Endothelial cell (in vitro differentiated cells): Measurements from ENCODE around the gene TLE2. TPM values are rescaled to one million over a fixed set of nuclear protein-coding genes. Genes with fewer than 3 reads are reported as not detected.

Experiments used
- DNase-seq: peaks from one replicate; pipeline ENCODE4 v3.0.0; 2021; ENCODE audit warnings: low spot score
- H3K27ac Mint-ChIP-seq: one replicate; pipeline ENCODE4 v1.8.0; 2021; ENCODE audit warnings: mixed read lengths, inconsistent platforms; ENCODE audit not compliant: unreplicated experiment
- H3K27me3 Mint-ChIP-seq: one replicate; pipeline ENCODE4 v1.8.0; 2021; ENCODE audit warnings: mild to moderate bottlenecking, moderate library complexity, mixed read lengths, inconsistent platforms; ENCODE audit not compliant: unreplicated experiment
- H3K36me3 Mint-ChIP-seq: one replicate; pipeline ENCODE4 v1.8.0; 2021; ENCODE audit warnings: mild to moderate bottlenecking, low read depth, mixed read lengths, inconsistent platforms; ENCODE audit not compliant: unreplicated experiment
- H3K4me1 Mint-ChIP-seq: one replicate; pipeline ENCODE4 v1.8.0; 2021; ENCODE audit warnings: mild to moderate bottlenecking, mixed read lengths, inconsistent platforms; ENCODE audit not compliant: unreplicated experiment
- H3K4me3 Mint-ChIP-seq: one replicate; pipeline ENCODE4 v1.8.0; 2021; ENCODE audit warnings: mild to moderate bottlenecking, mixed read lengths, inconsistent platforms; ENCODE audit not compliant: unreplicated experiment
- H3K9me3 Mint-ChIP-seq: one replicate; pipeline ENCODE4 v1.8.0; 2021; ENCODE audit warnings: mixed read lengths, inconsistent platforms; ENCODE audit not compliant: unreplicated experiment
- total RNA-seq: library from RNA; stranded (reverse); fragmentation: NEBNext Ultra II Directional; extraction: Animal tissue kit (Norgen Biotek cat#: 25700); gene quantifications from one replicate; pipeline ENCODE4 v1.2.1, GENCODE V29; 2021; ENCODE audit not compliant: unreplicated experiment
- TF ChIP-seq, protein P1 (sequence below): fragments of 200-600 bp; sonication (generic); IDR thresholded peaks from one replicate; pipeline ENCODE4 v1.5.0; 2021; ENCODE audit warnings: antibody characterized with exemption; ENCODE audit not compliant: unreplicated experiment

TLE2 gene
- total RNA-seq, 1 donor from 2014 or later = 5.7 TPM

DNA sequence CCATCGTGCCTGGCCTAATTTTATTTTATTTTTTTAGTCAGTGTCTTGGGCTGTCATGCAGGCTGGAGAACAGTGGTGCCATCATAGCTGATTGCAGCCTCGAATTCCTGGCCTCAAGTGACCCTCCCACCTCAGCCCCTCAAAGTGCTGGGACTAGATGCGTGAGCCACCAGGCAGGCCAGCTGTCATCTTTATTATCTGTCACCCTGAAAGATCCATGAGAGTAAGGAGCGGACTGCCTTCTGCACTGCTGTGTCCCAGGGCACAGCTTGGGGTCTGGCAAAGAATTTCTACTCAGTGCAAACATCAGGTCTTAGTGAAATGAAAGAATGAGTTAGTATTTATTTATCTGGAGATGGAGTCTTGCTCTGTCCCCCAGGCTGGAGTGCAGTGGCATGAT, 42.7 kb upstream of the TLE2 start:
- H3K9me3 Mint-ChIP-seq = no peaks in the 10 kb centered on the region

DNA sequence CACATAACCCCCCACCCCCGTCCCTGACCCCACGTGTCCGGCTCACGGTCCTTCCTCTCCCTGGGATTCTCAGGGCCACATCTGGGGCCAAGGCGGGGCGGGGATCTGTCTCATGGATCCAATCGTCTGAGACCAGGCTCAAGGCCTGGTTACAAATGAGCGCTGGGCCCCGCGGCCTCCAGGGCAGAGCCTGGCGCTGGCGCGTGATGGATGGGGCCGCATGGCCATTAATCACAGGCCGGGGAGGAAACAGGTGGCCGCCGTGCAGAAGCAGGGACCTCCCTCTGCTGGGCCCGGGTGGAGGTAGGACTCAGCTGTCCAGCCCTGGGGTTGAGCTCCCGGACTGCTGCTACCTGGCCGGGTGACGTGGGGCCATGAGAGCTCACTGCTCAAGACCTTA, 39.0 kb upstream of the TLE2 start:
- Mint-ChIP-seq H3K4me3 (no peak overlapping the region), H3K9me3 (no peaks in the 10 kb centered on the region), H3K4me1 (no peaks in the 10 kb centered on the region), H3K36me3 (no peaks in the 10 kb centered on the region), H3K27ac (no peak overlapping the region), H3K27me3 (peaks cover 3% of the 10 kb centered on the region)
- TF ChIP-seq, protein P1, sequence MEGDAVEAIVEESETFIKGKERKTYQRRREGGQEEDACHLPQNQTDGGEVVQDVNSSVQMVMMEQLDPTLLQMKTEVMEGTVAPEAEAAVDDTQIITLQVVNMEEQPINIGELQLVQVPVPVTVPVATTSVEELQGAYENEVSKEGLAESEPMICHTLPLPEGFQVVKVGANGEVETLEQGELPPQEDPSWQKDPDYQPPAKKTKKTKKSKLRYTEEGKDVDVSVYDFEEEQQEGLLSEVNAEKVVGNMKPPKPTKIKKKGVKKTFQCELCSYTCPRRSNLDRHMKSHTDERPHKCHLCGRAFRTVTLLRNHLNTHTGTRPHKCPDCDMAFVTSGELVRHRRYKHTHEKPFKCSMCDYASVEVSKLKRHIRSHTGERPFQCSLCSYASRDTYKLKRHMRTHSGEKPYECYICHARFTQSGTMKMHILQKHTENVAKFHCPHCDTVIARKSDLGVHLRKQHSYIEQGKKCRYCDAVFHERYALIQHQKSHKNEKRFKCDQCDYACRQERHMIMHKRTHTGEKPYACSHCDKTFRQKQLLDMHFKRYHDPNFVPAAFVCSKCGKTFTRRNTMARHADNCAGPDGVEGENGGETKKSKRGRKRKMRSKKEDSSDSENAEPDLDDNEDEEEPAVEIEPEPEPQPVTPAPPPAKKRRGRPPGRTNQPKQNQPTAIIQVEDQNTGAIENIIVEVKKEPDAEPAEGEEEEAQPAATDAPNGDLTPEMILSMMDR = no peak
- no peak for DNase-seq

More for the DNA sequence above, 42.7 kb upstream of the TLE2 start:
- Mint-ChIP-seq H3K4me1 (no peaks in the 10 kb centered on the region), H3K27ac (no peak overlapping the region), H3K36me3 (no peaks in the 10 kb centered on the region), H3K27me3 (peaks cover 3% of the 10 kb centered on the region), H3K4me3 (no peak overlapping the region)
- no peak for DNase-seq
- TF ChIP-seq, protein P1 = no peak

DNA sequence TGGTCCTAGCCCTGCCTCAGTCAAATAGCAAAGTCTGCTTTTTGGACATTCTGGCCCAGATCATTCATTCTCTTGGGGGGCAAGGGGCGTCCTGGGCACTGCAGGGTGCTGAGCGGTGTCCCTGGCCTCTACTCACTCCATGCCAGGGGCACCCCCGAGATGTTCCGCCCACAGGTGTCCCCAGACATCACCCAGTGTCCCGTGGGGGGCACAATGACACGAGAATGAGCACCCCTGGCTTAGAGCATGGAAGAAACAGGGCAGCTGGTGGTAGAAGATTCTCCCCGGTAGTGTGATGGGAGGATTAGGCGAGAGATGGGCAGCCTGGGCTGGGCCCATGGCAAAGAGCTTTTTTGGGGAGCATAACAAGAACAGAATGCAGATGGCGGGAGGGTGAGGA, 38.5 kb upstream of the TLE2 start:
- no peak for DNase-seq
- Mint-ChIP-seq H3K27ac (no peak overlapping the region), H3K27me3 (peaks cover 3% of the 10 kb centered on the region), H3K4me1 (no peaks in the 10 kb centered on the region), H3K36me3 (no peaks in the 10 kb centered on the region), H3K9me3 (no peaks in the 10 kb centered on the region), H3K4me3 (no peak overlapping the region)
- TF ChIP-seq, protein P1 = no peak

DNA sequence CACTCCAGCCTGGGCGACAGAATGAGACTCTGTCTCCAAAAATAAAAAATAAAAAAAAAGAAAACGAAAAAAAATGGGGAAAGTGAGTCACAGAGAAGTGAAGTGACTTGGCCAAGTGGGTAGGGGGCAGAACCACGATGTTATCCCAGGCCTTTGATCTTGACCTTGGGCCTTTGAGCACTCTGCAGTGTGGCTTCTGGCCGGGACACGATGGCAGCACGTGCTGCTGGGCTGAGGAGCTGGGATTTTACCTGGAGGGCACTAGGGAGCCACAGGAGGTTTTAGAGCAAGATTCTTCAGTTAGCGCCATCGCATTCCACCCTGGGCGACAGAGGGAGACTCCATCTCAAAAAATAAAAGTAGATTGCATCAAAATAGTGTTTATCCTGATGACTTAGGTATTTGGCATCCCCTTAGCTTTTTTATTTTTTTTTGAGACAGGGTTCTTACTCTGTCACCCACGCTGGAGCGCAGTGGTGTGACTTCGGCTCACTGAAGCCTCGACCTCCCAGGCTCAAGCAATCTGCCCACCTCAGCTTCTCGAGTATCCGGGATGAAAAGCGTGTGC, 37.5 kb upstream of the TLE2 start:
- Mint-ChIP-seq H3K4me3 (no peak overlapping the region), H3K9me3 (no peaks in the 10 kb centered on the region), H3K36me3 (no peaks in the 10 kb centered on the region), H3K27me3 (peaks cover 3% of the 10 kb centered on the region), H3K27ac (no peak overlapping the region), H3K4me1 (no peaks in the 10 kb centered on the region)
- TF ChIP-seq, protein P1 = no peak
- DNase-seq = no peak

DNA sequence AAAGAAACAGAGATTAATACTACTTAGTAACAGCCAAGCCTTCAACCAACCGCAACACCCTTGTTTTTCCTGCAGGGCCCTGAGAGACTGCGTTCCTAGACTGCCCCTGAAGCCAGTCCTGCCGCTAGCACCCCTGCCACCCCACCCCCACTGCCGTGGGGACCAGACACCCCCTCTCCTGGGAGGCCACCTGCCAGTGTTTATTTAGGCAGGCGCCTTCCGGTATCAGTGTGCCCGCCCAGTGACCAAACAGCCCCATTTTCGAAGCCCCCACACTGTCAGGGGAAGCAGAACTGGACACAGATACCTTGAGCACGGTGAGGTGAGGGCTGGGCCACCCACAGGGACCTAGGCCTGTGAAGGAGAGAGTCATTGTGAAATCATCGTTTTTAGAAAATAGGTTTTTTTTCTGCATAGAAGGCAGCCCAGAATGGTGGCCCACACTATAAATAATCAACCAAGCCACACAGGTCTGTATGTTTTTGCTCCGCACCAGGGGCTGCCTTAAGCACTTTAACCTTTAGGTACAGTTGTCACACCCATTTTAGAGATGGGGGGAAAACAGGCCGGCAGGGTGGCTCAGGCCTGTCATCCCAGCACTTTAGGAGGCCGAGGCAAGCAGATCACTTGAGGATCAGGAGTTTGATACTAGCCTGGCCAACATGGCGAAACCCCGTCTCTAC, 36.7 kb upstream of the TLE2 start:
- Mint-ChIP-seq H3K9me3 (no peaks in the 10 kb centered on the region), H3K27me3 (peaks cover 3% of the 10 kb centered on the region), H3K36me3 (peaks cover 2% of the 10 kb centered on the region), H3K4me3 (no peak overlapping the region), H3K4me1 (peaks cover 2% of the 10 kb centered on the region), H3K27ac (no peak overlapping the region)
- DNase-seq = no peak
- TF ChIP-seq, protein P1 = no peak
